Dendritic cell treated with granulocyte-macrophage colony-stimulating factor and Interleukin-4, amounts not matched to agents 40 ng/mL and 50 ng/mL, for 4 days (primary cell): ENCODE measurements around the gene DLG4.
"Not testable (repeated sequence)": the region's sequence is repeated elsewhere in the genome, so short reads cannot be mapped to it uniquely, and the experiment has no call there.

ENCODE experiments used
- H3K27ac Mint-ChIP-seq: one replicate; pipeline ENCODE4 v1.8.0; 2022; ENCODE audit warnings: mild to moderate bottlenecking, mixed read lengths
- H3K27me3 Mint-ChIP-seq: one replicate; pipeline ENCODE4 v1.8.0; 2022; ENCODE audit warnings: mild to moderate bottlenecking, mixed read lengths
- H3K36me3 Mint-ChIP-seq: one replicate; pipeline ENCODE4 v1.8.0; 2022; ENCODE audit warnings: low read depth, mixed read lengths
- H3K4me1 Mint-ChIP-seq: one replicate; pipeline ENCODE4 v1.8.0; 2022; ENCODE audit warnings: low read depth, mixed read lengths
- H3K4me3 Mint-ChIP-seq: one replicate; pipeline ENCODE4 v1.8.0; 2022; ENCODE audit warnings: mild to moderate bottlenecking, moderate library complexity, mixed read lengths
- H3K9me3 Mint-ChIP-seq: one replicate; pipeline ENCODE4 v1.8.0; 2022; ENCODE audit warnings: mixed read lengths
- intact Hi-C: fragments of 100-400 bp; cut with micrococcal nuclease; formaldehyde crosslinking; loops from one replicate; pipeline ENCODE4 v1.15.0; 2022

DLG4 gene

GRCh38 chr17:7186241-7186640, 33.4 kb downstream of the DLG4 start:
- H3K27ac Mint-ChIP-seq = no peak overlapping the region
- intact Hi-C loops = no loop called here
- peaks cover 1% of the 10 kb centered on the region for H3K27me3 Mint-ChIP-seq
- peaks cover 22% of the 10 kb centered on the region for H3K4me1 Mint-ChIP-seq
- peaks cover 25% of the 10 kb centered on the region for H3K36me3 Mint-ChIP-seq
- no peaks in the 10 kb centered on the region for H3K9me3 Mint-ChIP-seq
- no peak overlapping the region for H3K4me3 Mint-ChIP-seq

- intact Hi-C loops = no loop called here
- Mint-ChIP-seq H3K9me3 (no peaks in the 10 kb centered on the region), H3K36me3 (peaks cover 9% of the 10 kb centered on the region), H3K27me3 (peaks cover 2% of the 10 kb centered on the region), H3K27ac (no peak overlapping the region), H3K4me3 (no peak overlapping the region), H3K4me1 (peaks cover 22% of the 10 kb centered on the region)
Measured at GRCh38 chr17:7184647-7185046, 35.0 kb downstream of the DLG4 start.

DNA sequence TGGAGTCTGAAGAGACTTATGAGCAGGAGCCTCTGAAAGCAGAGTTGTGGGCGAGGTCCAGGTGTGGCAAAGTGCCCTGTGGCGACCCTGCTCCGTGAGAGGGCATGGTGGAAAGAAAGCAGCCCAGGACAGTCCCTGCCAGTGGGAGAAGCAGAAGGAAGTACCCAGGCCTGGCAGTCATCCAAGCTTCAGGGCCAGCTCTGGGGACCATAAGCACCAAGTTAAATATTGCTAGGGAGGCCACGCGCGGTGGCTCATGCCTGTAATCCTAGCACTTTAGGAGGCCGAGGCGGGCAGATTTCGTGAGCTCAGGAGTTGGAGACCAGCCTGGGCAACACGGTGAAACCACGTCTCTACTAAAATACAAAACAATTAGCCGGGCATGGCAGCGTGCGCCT, 35.5 kb downstream of the DLG4 start:
- Mint-ChIP-seq H3K4me1 (peaks cover 22% of the 10 kb centered on the region), H3K27me3 (peaks cover 5% of the 10 kb centered on the region), H3K36me3 (peaks cover 4% of the 10 kb centered on the region), H3K4me3 (no peak overlapping the region), H3K9me3 (no peaks in the 10 kb centered on the region), H3K27ac (no peak overlapping the region)
- intact Hi-C loops = no loop called here

DNA sequence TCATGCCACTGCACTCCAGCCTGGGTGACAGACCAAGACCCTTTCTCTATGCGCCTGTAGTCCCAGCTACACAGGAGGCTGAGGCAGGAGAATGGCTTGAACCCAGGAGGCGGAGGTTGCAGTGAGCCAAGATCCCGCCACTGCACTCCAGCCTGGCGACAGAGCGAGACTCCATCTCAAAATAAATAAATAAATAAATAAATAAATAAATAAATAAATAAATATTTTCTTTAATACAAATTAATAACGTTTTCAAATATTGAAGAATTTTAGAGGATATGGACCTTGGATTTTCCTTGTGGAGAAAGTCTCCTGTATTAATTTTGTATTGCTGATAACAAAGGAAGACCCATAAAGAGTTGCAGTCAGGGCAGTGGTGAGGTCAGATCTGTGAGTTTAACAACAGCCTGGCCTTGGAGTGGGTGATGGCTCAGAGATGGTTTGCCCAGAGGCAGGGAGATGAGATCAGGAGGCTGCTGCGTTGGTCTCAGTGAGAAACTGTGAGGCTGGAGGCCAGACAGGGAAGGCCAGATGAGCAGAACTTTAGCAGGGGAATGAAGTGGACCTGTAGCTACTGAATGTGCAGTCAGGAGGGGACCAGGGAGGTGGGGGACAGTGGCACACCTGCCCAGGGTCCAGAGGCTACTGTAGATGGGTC, 36.1 kb downstream of the DLG4 start:
- H3K27me3 Mint-ChIP-seq = peaks cover 7% of the 10 kb centered on the region
- H3K4me3 Mint-ChIP-seq = no peak overlapping the region
- H3K27ac Mint-ChIP-seq = no peak overlapping the region
- H3K9me3 Mint-ChIP-seq = no peaks in the 10 kb centered on the region
- H3K36me3 Mint-ChIP-seq = no peaks in the 10 kb centered on the region
- H3K4me1 Mint-ChIP-seq = peaks cover 22% of the 10 kb centered on the region
- intact Hi-C loops = no loop called here

GRCh38 chr17:7182101-7182500, 37.5 kb downstream of the DLG4 start:
- H3K27ac Mint-ChIP-seq, H3K4me3 Mint-ChIP-seq, H3K36me3 Mint-ChIP-seq, intact Hi-C loops, H3K9me3 Mint-ChIP-seq: not testable (repeated sequence)
- Mint-ChIP-seq H3K27me3 (peaks cover 15% of the 10 kb centered on the region), H3K4me1 (peaks cover 30% of the 10 kb centered on the region)

DNA sequence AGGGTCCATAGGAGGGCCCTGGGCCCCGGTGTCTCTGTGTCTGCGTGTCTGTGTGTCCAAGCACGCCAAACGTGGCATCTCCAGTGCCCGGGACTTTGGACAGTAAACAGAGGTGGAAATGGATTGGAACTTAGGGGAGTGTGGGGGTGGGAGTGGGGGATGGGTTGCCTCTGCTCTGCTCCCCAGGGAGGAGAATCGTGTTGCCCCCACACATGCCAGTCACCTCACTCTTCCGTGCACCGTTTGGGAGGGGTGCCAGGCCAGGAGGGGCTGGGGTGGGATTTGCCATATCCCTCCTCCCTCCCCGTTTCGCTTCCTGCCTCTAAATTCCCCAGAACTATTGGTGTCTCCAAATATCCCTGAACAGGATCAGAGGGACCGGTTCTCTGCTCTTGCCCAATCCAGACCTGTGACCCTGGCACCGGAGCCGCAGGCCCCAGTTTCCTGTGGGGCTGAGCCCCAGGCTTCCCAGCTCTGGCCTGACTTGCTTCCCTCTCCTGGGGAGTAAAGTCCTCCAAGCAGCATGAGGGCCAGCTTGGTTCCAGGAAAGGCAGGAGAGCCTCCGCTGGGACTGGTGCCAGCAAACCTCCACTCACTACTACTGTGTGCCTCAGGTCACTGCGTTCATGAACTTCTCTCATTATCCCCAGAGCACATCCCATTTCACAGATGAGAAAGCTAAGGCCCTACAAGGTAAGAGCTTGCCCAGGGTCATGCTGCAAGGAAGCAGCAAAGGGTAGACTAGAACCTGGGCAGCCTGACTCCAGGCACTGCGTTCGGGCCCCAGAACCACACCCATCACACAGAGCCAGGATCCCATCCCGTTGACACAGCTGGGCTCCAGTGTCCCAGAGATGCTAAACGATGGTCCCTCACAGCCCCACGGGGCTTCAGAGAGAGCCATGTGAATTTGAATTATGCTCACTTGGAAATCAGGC, 40.0 kb downstream of the DLG4 start, which contains the start of gene ASGR1:
Gene ASGR1, minus strand, starts transcription at position 54 of the 938 bp plus-strand sequence. CDS start 807 bp downstream, outside the sequence.
- Mint-ChIP-seq H3K9me3 (no peaks in the 10 kb centered on the region), H3K4me1 (peaks cover 20% of the 10 kb centered on the region), H3K27ac (no peak within 1 kb of the TSS), H3K36me3 (no peaks in the 10 kb centered on the region), H3K27me3 (peaks cover 15% of the 10 kb centered on the region), H3K4me3 (no peak within 1 kb of the TSS)
- intact Hi-C loops = no loop called here

DNA sequence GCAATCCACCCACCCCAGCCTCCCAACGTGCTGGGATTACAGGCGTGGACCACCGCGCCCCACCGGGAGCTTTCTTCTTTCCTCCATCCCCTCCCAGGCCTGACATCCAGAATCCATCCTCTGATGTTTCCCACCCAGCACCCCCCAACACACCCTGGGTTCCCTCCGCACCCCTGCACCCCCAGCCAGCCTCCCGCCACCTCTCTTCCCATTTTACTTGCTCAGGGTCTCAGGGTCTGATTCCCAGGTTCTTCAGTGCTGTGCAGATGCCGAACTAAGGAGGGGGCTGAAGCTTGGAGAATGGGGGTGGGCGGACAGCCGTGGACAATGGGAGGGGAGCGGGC, 40.7 kb downstream of the DLG4 start:
- no peaks in the 10 kb centered on the region for H3K9me3 Mint-ChIP-seq
- no peaks in the 10 kb centered on the region for H3K36me3 Mint-ChIP-seq
- intact Hi-C loops = no loop called here
- H3K4me3 Mint-ChIP-seq = no peak overlapping the region
- H3K27ac Mint-ChIP-seq = no peak overlapping the region
- H3K27me3 Mint-ChIP-seq = peaks cover 15% of the 10 kb centered on the region
- H3K4me1 Mint-ChIP-seq = peaks cover 14% of the 10 kb centered on the region

- no peaks in the 10 kb centered on the region for H3K9me3 Mint-ChIP-seq
- no peak overlapping the region for H3K27ac Mint-ChIP-seq
- peak overlapping the region; percentile 52 for H3K4me3 Mint-ChIP-seq
- peaks cover 14% of the 10 kb centered on the region for H3K27me3 Mint-ChIP-seq
- intact Hi-C loops = loop anchor here (2.0 kb wide), 1 partner anchor 131 kb away; no protein-coding TSS in a partner anchor
- H3K36me3 Mint-ChIP-seq = no peaks in the 10 kb centered on the region
- peaks cover 8% of the 10 kb centered on the region for H3K4me1 Mint-ChIP-seq
Measured at GRCh38 chr17:7177954-7178477, 41.6 kb downstream of the DLG4 start.

GRCh38 chr17:7177191-7177953, 42.3 kb downstream of the DLG4 start:
- Mint-ChIP-seq H3K4me3 (peak overlapping the region; percentile 52), H3K4me1 (peaks cover 8% of the 10 kb centered on the region), H3K27me3 (peaks cover 14% of the 10 kb centered on the region), H3K36me3 (no peaks in the 10 kb centered on the region), H3K9me3 (no peaks in the 10 kb centered on the region), H3K27ac (no peak overlapping the region)
- intact Hi-C loops = loop anchor here (2.0 kb wide), 1 partner anchor 131 kb away; no protein-coding TSS in a partner anchor

GRCh38 chr17:7176841-7177190, 42.8 kb downstream of the DLG4 start:
- Mint-ChIP-seq H3K4me1 (peaks cover 8% of the 10 kb centered on the region), H3K4me3 (no peak overlapping the region), H3K9me3 (no peaks in the 10 kb centered on the region), H3K27me3 (peaks cover 14% of the 10 kb centered on the region), H3K27ac (no peak overlapping the region), H3K36me3 (no peaks in the 10 kb centered on the region)
- intact Hi-C loops = loop anchor here (2.0 kb wide), 1 partner anchor 130 kb away; no protein-coding TSS in a partner anchor

DNA sequence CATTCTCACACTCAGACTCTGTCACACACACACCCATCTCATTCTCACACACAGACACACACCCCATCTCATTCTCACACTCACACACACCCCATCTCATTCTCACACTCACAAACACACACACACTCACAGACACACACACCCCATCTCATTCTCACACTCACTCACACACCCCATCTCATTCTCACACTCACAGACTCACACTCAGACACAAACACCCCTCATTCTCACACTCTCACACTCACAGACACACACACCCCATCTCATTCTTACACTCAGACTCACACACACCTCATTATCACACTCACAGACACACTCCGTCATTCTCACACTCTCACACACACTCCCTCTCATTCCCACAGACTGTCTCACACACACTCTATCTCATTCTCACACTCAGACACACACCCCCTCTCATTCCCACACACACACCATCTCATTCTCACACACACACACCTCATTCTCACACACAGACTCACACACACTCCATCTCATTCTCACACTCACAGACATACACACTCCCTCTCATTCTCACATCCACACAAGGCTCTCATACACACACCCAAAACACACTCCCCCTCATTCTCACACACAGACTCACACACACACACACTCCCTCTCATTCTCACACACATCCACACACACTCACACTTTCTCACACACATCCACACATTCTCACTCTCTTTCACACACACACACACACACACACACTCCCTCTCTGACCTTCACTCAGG, 43.4 kb downstream of the DLG4 start:
- H3K27me3 Mint-ChIP-seq = peaks cover 14% of the 10 kb centered on the region
- H3K9me3 Mint-ChIP-seq = no peaks in the 10 kb centered on the region
- no peak overlapping the region for H3K4me3 Mint-ChIP-seq
- no peak overlapping the region for H3K27ac Mint-ChIP-seq
- H3K36me3 Mint-ChIP-seq = no peaks in the 10 kb centered on the region
- intact Hi-C loops = loop anchor here (2.0 kb wide), 1 partner anchor 129 kb away; no protein-coding TSS in a partner anchor
- peaks cover 10% of the 10 kb centered on the region for H3K4me1 Mint-ChIP-seq

GRCh38 chr17:7175330-7175733, 44.3 kb downstream of the DLG4 start:
- Mint-ChIP-seq H3K9me3 (no peaks in the 10 kb centered on the region), H3K36me3 (no peaks in the 10 kb centered on the region), H3K4me3 (no peak overlapping the region), H3K27ac (no peak overlapping the region), H3K4me1 (peaks cover 13% of the 10 kb centered on the region), H3K27me3 (peaks cover 14% of the 10 kb centered on the region)
- intact Hi-C loops = no loop called here
